WTC11 (cell line): Measurements from ENCODE around the gene GID8. TPM values are rescaled to one million over a fixed set of nuclear protein-coding genes. Genes with fewer than 3 reads are reported as not detected.
"Not testable (repeated sequence)": the region's sequence is repeated elsewhere in the genome, so short reads cannot be mapped to it uniquely, and the experiment has no call there.

Source experiments
- ATAC-seq: fragments of 200-7000 bp; cut with Tn5 transposase; 2 replicates; pipeline ENCODE4 v1.10.0; 2021; ENCODE audit warnings: mild to moderate bottlenecking, moderate library complexity
- CTCF ChIA-PET: fragments of 300-600 bp; sonication (Branson Sonifier 250); formaldehyde crosslinking; loops from one replicate; lab custom pipeline; 2021; ENCODE audit warnings: antibody characterized with exemption; lab: Charles Lee
- POLR2A ChIA-PET: fragments of 350-600 bp; sonication (Branson Sonifier 250); formaldehyde crosslinking; loops from one replicate; lab custom pipeline; 2021; ENCODE audit warnings: antibody characterized with exemption; lab: Charles Lee
- DNase-seq: peaks from one replicate; pipeline ENCODE4 v3.0.0; 2021; ENCODE audit warnings: low spot score
- H3K27ac Mint-ChIP-seq: 2 replicates; pipeline ENCODE4 v1.8.0; 2021; ENCODE audit warnings: mixed read lengths
- H3K27me3 Mint-ChIP-seq: 2 replicates; pipeline ENCODE4 v1.8.0; 2021; ENCODE audit warnings: low read depth, mild to moderate bottlenecking, moderate library complexity, mixed read lengths
- H3K36me3 Mint-ChIP-seq: 2 replicates; pipeline ENCODE4 v1.8.0; 2021; ENCODE audit warnings: mixed read lengths
- H3K4me1 Mint-ChIP-seq: 2 replicates; pipeline ENCODE4 v1.8.0; 2022; ENCODE audit warnings: mixed read lengths
- H3K4me3 Mint-ChIP-seq: 2 replicates; pipeline ENCODE4 v1.8.0; 2021; ENCODE audit warnings: mild to moderate bottlenecking, moderate library complexity, mixed read lengths
- H3K9me3 Mint-ChIP-seq: 2 replicates; pipeline ENCODE4 v1.8.0; 2021; ENCODE audit warnings: mixed read lengths
- ATF3 ChIP-seq: sonication (generic); formaldehyde crosslinking; conservative IDR thresholded peaks from 2 replicates; pipeline ENCODE4 v1.8.1; 2022; ENCODE audit warnings: mild to moderate bottlenecking, missing genetic modification reagents
- CDX4 ChIP-seq: fragments of 250-450 bp; sonication (Bioruptor Pico); IDR thresholded peaks from 2 replicates; pipeline ENCODE4 v1.9.0; 2021; ENCODE audit warnings: moderate library complexity, mild to moderate bottlenecking, inconsistent platforms, borderline replicate concordance
- E2F1 ChIP-seq: sonication (generic); formaldehyde crosslinking; IDR thresholded peaks from 2 replicates; pipeline ENCODE4 v1.8.0; 2022; ENCODE audit warnings: mild to moderate bottlenecking, missing genetic modification reagents
- E2F4 ChIP-seq: sonication (generic); formaldehyde crosslinking; IDR thresholded peaks from 2 replicates; pipeline ENCODE4 v1.8.1; 2022; ENCODE audit warnings: low read depth, mild to moderate bottlenecking, moderate library complexity, missing genetic modification reagents, borderline replicate concordance
- E2F5 ChIP-seq: sonication (generic); formaldehyde crosslinking; IDR thresholded peaks from 2 replicates; pipeline ENCODE4 v1.8.1; 2022; ENCODE audit warnings: mild to moderate bottlenecking, moderate library complexity, missing genetic modification reagents
- EMX1 ChIP-seq: fragments of 250-450 bp; sonication (Bioruptor Pico); IDR thresholded peaks from 2 replicates; pipeline ENCODE4 v1.8.0; 2021; ENCODE audit warnings: mild to moderate bottlenecking
- ETV6 ChIP-seq: sonication (generic); formaldehyde crosslinking; IDR thresholded peaks from 2 replicates; pipeline ENCODE4 v1.8.1; 2022; ENCODE audit warnings: mild to moderate bottlenecking, missing genetic modification reagents
- IRF1 ChIP-seq: sonication (generic); formaldehyde crosslinking; IDR thresholded peaks from 2 replicates; pipeline ENCODE4 v1.8.0; 2023; ENCODE audit warnings: missing genetic modification reagents
- MYBL2 ChIP-seq: sonication (generic); formaldehyde crosslinking; IDR thresholded peaks from 2 replicates; pipeline ENCODE4 v1.8.1; 2023; ENCODE audit warnings: mild to moderate bottlenecking, moderate library complexity, missing genetic modification reagents
- NFYB ChIP-seq: sonication (generic); formaldehyde crosslinking; conservative IDR thresholded peaks from 2 replicates; pipeline ENCODE4 v1.8.0; 2022; ENCODE audit warnings: low read depth, missing genetic modification reagents
- NR3C1 ChIP-seq: sonication (generic); formaldehyde crosslinking; conservative IDR thresholded peaks from 2 replicates; pipeline ENCODE4 v1.8.1; 2023; ENCODE audit warnings: low read depth, mild to moderate bottlenecking, missing genetic modification reagents
- PRRX2 ChIP-seq: fragments of 250-450 bp; sonication (Bioruptor Pico); IDR thresholded peaks from 2 replicates; pipeline ENCODE4 v1.8.0; 2021; ENCODE audit warnings: mild to moderate bottlenecking
- RELA ChIP-seq: sonication (generic); formaldehyde crosslinking; IDR thresholded peaks from 2 replicates; pipeline ENCODE4 v1.8.1; 2022; ENCODE audit warnings: missing genetic modification reagents, mild to moderate bottlenecking, borderline replicate concordance
- RORB ChIP-seq: fragments of 250-450 bp; sonication (Bioruptor Pico); IDR thresholded peaks from 2 replicates; pipeline ENCODE4 v1.9.0; 2021; ENCODE audit warnings: mild to moderate bottlenecking
- SP1 ChIP-seq: sonication (generic); formaldehyde crosslinking; conservative IDR thresholded peaks from 2 replicates; pipeline ENCODE4 v1.8.1; 2022; ENCODE audit warnings: missing genetic modification reagents
- TP53 ChIP-seq: sonication (generic); formaldehyde crosslinking; IDR thresholded peaks from 2 replicates; pipeline ENCODE4 v1.8.1; 2023; ENCODE audit warnings: mild to moderate bottlenecking, missing genetic modification reagents
- ZNF219 ChIP-seq: sonication (generic); formaldehyde crosslinking; IDR thresholded peaks from 2 replicates; pipeline ENCODE4 v1.8.0; 2023; ENCODE audit warnings: missing genetic modification reagents, mild to moderate bottlenecking, borderline replicate concordance
- ZNF232 ChIP-seq: sonication (generic); formaldehyde crosslinking; IDR thresholded peaks from 2 replicates; pipeline ENCODE4 v1.8.0; 2022; ENCODE audit warnings: mild to moderate bottlenecking, missing genetic modification reagents
- ZNF263 ChIP-seq: sonication (generic); formaldehyde crosslinking; IDR thresholded peaks from 2 replicates; pipeline ENCODE4 v1.8.1; 2022; ENCODE audit warnings: low read depth, mild to moderate bottlenecking, moderate library complexity, missing genetic modification reagents
- ZNF671 ChIP-seq: fragments of 250-450 bp; sonication (Bioruptor Pico); IDR thresholded peaks from 2 replicates; pipeline ENCODE4 v1.8.0; 2021; ENCODE audit warnings: mild to moderate bottlenecking
- total RNA-seq: library from RNA; stranded (reverse); gene quantifications from 3 replicates; pipeline ENCODE4 v1.2.3, GENCODE V29; 2021

Gene GID8
- total RNA-seq, 1 experiment from 2014 or later: 70.2 TPM

GRCh38 chr20:62959998-62960436 lies 22.1 kb downstream of the GID8 start:
- DNase-seq (no peak), ATAC-seq (no peak)
- TF ChIP-seq MYBL2 (CRISPR knock-in tag) (no peak), RORB (no peak), RELA (no peak)
- Mint-ChIP-seq H3K27ac (peak overlapping the region; percentile 91), H3K9me3 (no peaks in the 10 kb centered on the region), H3K4me1 (no peaks in the 10 kb centered on the region), H3K36me3 (peaks cover 8% of the 10 kb centered on the region; the same call in 1 of the 2 replicates), H3K27me3 (no peaks in the 10 kb centered on the region), H3K4me3 (no peak overlapping the region)
- ChIA-PET CTCF (interaction anchor here (0.9 to 2.7 kb wide), 2 partner anchors 12 to 49 kb away, joined by 3 to 15 read pairs; no protein-coding TSS in a partner anchor), POLR2A (no interaction called here)

- H3K9me3 Mint-ChIP-seq, H3K4me3 Mint-ChIP-seq, H3K27me3 Mint-ChIP-seq, H3K36me3 Mint-ChIP-seq, H3K4me1 Mint-ChIP-seq: not testable (repeated sequence)
- 0 out of 2 replicates have a peak, but pooled peaks have one; percentile 19 for ATAC-seq
- ChIA-PET CTCF (interaction anchor here (0.7 to 2.7 kb wide), 8 partner anchors 10 to 95 kb away, joined by 3 to 15 read pairs (median 3); no protein-coding TSS in a partner anchor), POLR2A (interaction anchor here (0.6 kb wide), 1 partner anchor 23 kb away, joined by 3 read pairs; the partner anchor contains the start of gene GID8)
- peak overlapping the region; percentile 74; the same call in 1 of the 2 replicates for H3K27ac Mint-ChIP-seq
- TF ChIP-seq IRF1 (CRISPR knock-in tag) (0 out of 2 replicates have a peak, but pooled peaks have one; percentile 28), NFYB (CRISPR knock-in tag) (peak; percentile 68)
- TF ChIP-seq, all 79 proteins: peak for 2; not testable (repeated sequence) for 77
- DNase-seq: not testable (repeated sequence)
Measured at GRCh38 chr20:62960446-62961309, 22.7 kb downstream of the GID8 start.

- ATAC-seq: peak; percentile 65
- H3K4me3 Mint-ChIP-seq: no peak overlapping the region
- peak; percentile 50 for DNase-seq
- ChIA-PET CTCF (interaction anchor here (0.7 to 2.7 kb wide), 7 partner anchors 9 to 95 kb away, joined by 3 to 15 read pairs (median 3); no protein-coding TSS in a partner anchor), POLR2A (interaction anchor here (0.6 kb wide), 1 partner anchor 24 kb away, joined by 3 read pairs; the partner anchor contains the start of gene GID8)
- TF ChIP-seq ZNF219 (CRISPR knock-in tag) (no peak), ZNF263 (CRISPR knock-in tag) (no peak), SP1 (CRISPR knock-in tag) (no peak), CDX4 (CRISPR knock-in tag) (no peak), PRRX2 (CRISPR knock-in tag) (no peak), TP53 (no peak), ZNF232 (CRISPR knock-in tag) (no peak), EMX1 (CRISPR knock-in tag) (no peak), ATF3 (CRISPR knock-in tag) (no peak), ZNF671 (no peak), ETV6 (no peak)
- peaks cover 8% of the 10 kb centered on the region; the same call in 1 of the 2 replicates for H3K36me3 Mint-ChIP-seq
- H3K4me1 Mint-ChIP-seq: no peaks in the 10 kb centered on the region
- H3K27ac Mint-ChIP-seq: peak overlapping the region; percentile 57
- H3K27me3 Mint-ChIP-seq: no peaks in the 10 kb centered on the region
- H3K9me3 Mint-ChIP-seq: no peaks in the 10 kb centered on the region
Measured at GRCh38 chr20:62961310-62961783, 23.4 kb downstream of the GID8 start.

GRCh38 chr20:62961799-62962198 lies 23.9 kb downstream of the GID8 start:
- DNase-seq (no peak), ATAC-seq (no peak)
- no peak overlapping the region for H3K4me3 Mint-ChIP-seq
- H3K9me3 Mint-ChIP-seq: no peaks in the 10 kb centered on the region
- no peaks in the 10 kb centered on the region for H3K4me1 Mint-ChIP-seq
- CTCF ChIA-PET: interaction anchor here (1.1 to 2.7 kb wide), 6 partner anchors 9 to 94 kb away, joined by 3 to 15 read pairs (median 4); no protein-coding TSS in a partner anchor
- H3K27me3 Mint-ChIP-seq: no peaks in the 10 kb centered on the region
- peaks cover 8% of the 10 kb centered on the region; the same call in 1 of the 2 replicates for H3K36me3 Mint-ChIP-seq
- TF ChIP-seq E2F4 (no peak), E2F5 (no peak), E2F1 (no peak), NR3C1 (no peak)
- TF ChIP-seq, all 79 proteins: peak for 0
- POLR2A ChIA-PET: no interaction called here
- peak overlapping the region; percentile 27; the same call in 1 of the 2 replicates for H3K27ac Mint-ChIP-seq
